Activated CD4-positive, alpha-beta T cell treated with anti-CD3 and anti-CD28 coated beads, Interleukin-2, Interleukin-6, amounts not matched to agents 100 ng/mL and 50 ng/mL, durations not matched to agents 16 hours and 8 hours (primary cell): Measurements from ENCODE around the gene BFSP2.

ENCODE experiments used
- DNase-seq: peaks from one replicate; pipeline ENCODE4 v3.0.0-alpha.2; 2020

BFSP2 gene

DNA sequence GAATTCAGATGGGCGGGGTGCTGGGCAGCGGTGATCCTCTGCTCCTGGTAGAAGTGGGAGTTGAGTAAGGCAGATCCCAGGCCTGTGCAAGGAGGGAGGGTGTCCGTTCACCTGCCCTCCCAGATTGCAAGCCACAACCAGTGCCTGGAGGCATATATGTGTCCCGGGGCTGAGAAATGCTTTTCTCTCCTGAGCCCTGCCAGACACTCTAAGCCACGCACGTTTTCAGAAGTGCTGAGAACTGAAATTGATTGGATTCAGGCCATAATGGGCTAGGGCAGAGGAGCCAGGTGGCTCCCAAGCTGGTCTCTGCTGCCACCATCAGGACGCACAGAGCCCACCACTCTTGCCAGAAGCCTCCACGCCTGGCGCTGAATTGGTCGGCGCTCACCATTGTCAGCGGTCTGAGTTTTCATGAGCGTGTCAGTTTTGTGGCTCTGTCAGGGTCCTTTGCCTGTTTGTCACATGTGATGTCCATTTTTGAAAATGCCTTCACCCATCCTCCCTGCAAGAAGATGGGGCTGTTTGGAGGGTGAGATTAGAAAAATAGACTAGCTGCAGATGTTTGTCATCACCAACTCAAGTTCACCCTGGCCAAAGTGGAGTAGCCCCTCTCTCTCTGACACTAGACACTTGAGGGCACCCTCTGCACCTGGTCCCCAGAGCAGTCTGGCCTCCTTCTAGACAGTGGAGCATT lies 15.4 kb upstream of the BFSP2 start:
- DNase-seq: peak; percentile 54

DNA sequence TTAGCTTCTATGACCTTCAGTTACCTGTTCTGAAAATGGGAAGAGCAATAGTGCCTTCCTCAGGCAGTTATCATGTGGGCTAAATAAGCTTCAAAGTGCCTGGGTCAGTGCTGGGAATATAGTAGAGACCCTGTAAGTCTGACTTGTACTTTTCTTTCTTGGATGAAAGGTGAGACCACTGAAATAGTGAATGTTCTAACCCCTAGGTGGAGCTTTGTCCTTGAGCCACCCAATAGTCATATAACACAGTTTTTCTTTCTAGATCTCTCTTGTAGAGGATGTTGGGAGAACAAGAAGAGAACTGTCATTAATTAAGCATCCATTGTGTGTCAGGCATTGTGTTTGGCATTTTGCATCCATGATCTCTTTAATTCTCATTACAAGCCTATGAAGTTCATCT lies 13.0 kb upstream of the BFSP2 start:
- no peak for DNase-seq

DNA sequence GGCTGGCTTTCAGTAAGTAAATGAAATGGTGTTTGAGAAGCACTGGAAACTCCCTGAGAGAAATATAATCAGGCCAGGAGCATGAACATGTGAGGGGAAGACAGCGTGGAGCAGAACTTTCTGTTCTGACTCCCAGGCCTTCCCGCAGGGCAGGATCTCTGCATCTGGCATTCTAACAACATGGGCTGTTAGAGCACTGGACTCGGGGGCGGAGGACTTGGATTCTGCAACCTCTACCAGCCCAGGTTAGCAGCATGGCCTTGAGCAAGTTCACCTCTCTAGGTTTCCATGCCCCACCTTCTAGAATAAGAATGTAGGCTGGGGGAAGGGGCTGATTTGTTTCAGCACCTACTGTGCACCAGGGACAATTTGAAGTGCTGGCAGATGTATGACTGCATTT lies 12.5 kb upstream of the BFSP2 start:
- DNase-seq: no peak

DNA sequence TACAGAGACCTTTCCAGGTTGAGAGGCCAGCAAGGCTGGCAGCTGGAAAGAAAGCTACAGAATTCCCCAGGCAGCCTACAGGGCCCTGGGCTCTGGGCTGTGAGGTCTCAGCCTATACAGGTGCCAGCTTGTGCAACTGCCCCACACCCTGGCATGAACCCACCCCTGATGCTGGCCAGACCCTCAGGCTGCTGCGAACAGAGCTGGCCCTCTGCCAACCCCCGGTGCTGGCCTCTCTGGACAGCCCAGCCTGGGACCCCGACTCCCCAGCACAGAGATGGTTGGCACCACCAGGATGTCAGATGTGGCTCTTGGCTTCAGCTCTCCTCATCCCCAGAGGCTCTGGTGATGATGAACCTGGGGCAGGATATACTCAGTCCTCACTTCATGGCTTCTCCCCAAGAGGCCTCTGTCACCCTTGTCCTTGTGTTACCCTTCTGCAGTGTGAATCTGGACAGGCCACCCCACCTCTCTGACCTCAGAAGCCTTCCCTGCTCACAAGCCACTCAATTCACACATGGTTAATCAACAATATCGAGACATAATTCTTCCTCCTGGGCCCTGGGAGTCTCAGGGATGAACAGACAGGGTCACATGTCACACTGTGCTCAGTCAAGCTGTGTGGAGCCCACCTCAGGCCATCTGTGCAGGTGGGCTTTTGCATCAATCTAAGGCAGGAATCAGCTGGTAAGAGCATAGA lies 11.0 kb upstream of the BFSP2 start:
- no peak for DNase-seq

DNA sequence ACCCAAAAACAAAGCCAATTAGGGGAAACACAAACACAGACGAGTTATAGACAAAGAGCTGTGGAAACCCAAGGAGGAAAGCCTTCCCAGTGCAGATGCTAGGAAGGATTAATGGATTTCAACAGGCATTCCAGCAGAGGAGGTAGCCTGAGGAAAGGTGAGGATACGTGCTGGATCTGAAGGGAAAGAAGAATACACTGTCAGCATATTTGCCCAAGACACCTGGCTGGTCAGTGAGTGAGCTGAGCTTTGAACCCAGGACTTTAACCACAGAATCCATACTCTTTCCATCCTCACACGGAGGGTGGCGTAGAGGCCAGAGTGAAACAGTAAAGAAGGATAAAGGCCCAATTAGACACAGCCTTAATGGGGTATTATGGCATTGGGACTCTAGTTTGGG lies 9.1 kb upstream of the BFSP2 start:
- DNase-seq: no peak

DNA sequence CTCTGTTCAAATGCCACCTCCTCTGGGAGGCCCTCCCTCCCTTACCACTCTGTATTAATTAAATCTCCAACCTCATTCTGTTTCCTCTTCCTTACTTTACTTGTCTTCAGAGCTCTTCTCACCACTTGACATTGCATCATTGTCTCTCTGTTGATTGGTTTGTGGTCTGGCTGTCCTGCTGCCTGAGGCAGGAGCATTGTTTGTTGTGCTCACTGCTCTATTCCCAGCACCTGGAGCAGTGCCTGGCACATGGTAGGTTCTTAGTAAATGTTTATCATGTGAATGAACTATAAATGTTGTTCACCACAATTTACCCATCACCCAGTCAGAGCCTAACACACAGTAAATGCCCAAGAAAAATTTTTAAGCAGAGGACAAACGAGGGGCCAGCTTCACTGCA lies 6.7 kb upstream of the BFSP2 start:
- DNase-seq: no peak

DNA sequence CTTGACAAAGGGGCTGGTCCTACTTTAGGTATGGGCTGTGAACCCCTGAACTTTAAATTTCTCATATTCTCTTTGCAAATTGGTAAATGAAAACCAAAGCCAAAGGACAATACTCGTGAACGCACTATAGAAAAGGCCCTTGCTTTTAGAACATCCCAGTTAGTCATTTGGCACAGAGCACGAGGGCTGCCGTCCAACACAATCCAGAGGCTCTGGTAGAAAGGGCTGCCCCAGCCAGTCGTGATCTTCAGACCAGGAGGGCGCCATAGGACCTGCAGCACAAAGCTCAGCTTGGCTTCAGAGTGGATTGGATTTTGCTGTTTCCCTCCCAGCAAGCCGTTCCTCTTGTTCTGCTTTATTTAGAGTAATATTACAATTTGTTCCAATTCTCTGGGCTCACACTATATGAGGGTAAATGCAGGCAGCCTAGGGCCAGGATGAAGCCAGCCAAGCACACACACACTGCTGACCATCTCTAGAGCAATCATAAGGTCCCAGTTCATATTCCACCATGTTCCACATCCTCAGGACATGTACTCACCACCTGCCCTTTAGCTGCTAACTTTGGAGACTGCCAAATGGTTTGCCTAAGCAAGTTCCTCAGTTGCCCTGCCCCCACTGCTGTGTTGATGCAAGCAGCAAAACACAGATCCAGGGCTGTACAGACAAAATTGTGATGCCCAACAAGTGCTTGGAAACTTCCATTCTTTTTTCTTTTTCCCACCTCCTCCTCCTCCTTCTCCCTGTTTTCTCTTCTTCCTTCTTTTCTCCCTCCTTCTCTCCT lies 6.0 kb upstream of the BFSP2 start:
- no peak for DNase-seq

DNA sequence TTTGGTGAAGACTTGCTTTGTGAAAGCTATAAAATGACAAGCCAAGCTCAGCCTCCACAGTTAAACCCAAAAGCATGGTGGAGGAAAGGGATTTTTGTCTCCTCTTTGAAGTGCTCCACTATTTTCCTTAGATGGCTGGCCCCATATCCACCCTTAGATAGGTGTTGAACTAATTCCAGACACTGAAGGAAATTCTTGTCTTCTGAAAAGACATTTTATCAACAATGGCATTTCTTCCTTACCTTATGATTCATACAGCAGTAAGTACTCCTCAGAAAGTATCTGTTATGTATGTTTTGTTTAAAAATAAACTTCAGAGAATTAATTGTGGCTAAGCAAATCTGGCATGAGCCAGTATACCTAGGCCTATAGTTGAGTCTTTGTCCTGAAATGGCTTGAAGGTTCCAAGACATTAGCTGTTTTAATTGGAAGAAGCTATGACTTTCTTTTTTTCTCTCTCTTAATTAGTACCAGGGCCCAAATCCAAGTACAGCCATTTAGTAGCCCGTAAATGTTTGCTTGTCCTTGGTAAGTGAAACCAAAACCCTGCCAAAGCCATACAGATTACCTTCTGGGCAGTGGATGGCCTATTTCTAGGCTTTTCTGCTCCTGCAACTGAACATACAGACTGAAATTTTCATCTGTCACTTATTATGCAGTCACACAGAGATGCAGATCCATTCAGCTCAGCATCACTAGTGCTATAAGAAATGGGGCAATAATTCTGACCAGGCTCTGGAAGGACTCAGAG lies 5.1 kb upstream of the BFSP2 start:
- no peak for DNase-seq

DNA sequence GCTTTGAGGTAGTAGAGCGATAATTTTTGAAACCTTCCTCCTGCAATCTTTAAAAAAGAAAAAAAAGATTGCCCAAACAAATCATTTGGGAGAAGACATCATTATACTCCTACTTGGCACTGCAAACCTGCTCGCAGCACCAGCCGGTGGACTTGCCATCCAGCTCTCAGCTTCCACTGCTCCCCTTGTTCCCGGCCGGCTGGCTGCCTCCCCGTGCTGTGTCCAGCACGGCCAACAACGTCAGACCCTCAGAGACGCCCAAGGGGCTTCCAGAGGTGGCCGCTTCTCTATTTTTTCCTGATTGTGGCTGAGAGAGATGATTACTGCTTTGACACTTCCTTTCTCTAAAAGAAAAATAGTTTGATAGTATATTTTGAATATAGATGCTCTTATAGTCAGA lies 3.0 kb upstream of the BFSP2 start:
- no peak for DNase-seq

DNA sequence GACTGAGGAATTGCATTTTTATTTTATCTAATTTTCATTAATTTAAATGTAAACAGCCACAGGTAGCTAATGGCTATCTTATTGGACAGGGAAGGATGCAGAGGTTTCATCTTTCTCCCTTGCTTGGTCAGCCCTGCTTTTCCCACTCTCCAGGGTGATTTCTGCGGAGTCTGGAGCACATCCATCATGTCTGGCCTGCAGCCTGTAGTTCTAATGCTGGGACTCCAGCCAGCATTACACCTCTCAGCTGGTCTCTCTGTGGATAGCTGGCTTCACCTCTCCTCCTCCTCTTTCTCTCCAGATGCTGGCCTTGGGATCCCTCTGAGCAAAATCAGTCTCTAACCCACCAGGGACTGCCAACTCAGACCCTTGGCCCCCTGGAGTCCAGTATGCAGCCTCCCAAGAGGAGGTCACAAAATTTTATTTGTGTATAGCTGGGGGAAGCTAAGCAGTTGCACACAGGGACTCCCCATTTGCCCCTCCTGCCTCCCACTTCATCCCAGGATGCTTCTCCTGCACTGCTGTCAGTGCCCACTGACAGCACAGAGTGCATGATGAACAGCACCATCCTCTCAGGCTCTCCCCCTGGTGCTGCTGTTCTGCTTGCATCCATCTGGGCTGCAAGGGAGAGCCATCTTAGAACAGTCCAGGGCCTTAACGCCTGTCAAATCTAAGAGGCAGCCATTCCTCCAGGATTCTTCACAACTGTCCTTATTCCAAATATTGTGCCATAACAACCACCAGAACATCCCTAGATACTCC lies 1.7 kb downstream of the BFSP2 start:
- DNase-seq: no peak

DNA sequence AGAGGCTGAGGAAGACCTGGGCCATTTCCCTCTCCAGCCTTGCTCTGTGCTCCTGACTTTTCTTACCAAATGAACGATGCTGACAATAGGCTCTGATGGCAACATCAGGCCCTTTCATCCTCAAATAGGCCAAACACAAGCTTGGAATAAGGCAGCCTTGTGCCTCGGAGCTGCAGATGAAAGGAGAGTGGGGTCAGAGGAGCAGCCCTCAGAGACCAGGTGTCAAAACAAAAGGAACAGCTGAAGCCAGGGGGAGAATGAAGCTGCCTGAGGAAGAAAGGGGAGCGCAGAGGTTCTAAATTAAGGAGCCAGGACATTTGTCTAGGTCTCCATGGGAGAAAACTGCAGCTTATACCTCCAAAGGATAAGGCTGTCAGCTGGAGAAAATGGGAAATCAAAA lies 5.1 kb downstream of the BFSP2 start:
- DNase-seq: no peak

DNA sequence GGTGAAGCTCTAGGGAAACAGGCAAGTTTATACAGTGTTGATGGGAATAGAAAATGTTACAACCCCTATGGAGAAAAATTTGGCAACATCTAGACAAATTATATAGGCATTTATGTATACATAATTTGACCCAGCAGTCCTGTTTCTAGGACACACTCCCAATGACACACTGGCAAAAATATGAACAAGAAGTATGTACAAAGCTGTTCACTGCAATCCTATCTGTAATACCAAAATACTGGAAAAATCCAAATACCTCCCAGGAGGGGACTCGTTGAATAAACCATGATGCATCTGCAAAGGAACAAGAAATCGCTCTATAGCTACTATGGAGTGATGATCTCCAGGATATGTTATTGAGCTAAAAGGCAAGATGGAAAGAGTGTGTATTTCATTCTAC lies 8.5 kb downstream of the BFSP2 start:
- DNase-seq: no peak

DNA sequence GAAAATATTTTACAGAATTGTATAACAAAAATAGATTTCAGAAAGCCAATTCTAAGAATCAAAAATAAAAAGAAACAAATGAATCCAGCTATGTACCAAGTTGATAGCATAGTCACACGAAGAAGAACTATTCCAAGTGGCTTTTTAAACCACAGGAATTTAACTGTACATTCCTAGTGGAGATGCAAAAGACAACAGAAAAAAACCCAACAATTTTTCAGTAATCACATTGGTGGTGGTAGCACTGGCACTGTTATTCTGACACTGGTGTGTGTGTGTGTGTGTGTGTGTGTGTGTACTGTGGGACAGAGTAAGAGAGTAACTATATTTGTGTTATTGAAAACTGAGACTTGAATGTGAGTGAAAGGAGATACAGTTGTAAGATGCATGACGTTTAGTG lies 9.1 kb downstream of the BFSP2 start:
- no peak for DNase-seq

DNA sequence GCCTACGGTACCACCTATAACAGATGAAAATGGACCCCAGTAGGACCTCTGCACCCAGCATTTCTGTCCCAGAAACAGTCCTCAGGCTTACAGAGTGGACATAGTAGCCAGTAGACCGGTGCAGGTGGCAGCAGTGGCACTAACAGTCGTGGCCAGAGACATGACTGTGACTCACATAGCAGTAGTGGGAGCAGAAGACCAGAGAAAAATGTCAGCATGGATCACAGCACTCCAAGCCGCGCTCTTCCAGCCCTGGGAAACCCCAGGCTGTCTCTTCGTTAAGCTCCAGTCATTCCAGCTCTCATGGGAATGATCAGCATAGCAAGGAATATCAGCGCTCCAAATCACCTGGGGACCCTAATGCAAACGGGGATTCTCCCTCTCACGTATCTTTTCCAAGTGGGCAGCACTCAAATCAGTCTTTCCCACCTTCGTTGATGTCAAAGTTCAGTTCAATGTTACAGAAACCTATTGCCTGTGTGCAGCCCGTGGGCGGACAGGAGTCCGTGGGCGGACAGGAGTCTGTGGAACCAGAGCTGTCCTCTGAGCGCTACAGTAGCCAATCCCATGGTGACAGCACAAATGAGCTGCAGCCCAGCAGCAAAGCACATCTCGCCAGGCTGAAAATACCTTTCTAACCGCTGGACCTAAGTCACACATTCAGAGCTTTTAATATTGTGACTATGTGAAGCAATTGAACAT lies 10.5 kb downstream of the BFSP2 start:
- DNase-seq: no peak

DNA sequence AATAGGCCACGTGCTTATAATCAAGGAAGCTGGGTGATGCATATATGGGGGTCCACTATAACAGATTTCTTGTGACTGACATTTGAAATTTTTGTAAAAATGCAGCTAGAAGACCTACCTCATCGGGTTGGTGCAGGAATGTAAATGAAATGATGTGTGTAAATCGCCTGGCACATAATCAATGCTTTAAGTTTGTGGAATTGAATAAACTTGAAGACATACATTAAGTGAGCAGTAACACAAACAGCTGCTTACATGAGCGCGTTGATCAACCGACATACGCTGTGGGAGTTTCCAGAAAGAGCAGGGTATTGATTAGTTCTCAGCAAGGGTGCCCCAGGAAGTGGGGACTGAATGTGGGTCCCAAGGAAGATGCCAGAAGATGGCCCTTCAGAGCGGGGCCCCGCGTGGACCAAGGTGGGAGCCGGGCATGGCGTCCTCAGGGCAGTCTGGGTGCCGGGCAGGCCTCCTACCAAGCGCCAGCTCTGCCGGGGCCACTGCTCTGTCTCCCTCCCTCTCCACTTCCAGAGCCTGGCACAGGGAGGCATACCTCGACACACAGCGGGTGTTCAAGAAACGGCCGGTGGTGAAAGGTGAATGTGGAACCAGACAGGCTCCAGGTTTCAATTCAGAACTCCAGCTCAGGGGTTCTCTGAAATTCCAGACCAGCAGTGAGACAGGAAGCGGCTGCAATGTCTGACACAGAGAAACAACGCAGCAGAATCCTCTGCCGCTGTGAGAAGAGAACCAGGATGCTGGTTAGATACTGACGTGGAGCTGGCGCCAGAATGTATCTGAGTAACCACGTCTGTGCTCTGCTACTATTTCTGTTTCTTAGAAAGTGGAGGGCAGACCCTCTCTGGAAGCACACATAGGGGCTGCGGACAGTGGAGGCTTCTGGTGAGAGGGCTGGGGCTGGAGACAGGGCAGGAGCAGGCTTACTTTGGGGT lies 12.6 kb downstream of the BFSP2 start:
- DNase-seq: no peak

DNA sequence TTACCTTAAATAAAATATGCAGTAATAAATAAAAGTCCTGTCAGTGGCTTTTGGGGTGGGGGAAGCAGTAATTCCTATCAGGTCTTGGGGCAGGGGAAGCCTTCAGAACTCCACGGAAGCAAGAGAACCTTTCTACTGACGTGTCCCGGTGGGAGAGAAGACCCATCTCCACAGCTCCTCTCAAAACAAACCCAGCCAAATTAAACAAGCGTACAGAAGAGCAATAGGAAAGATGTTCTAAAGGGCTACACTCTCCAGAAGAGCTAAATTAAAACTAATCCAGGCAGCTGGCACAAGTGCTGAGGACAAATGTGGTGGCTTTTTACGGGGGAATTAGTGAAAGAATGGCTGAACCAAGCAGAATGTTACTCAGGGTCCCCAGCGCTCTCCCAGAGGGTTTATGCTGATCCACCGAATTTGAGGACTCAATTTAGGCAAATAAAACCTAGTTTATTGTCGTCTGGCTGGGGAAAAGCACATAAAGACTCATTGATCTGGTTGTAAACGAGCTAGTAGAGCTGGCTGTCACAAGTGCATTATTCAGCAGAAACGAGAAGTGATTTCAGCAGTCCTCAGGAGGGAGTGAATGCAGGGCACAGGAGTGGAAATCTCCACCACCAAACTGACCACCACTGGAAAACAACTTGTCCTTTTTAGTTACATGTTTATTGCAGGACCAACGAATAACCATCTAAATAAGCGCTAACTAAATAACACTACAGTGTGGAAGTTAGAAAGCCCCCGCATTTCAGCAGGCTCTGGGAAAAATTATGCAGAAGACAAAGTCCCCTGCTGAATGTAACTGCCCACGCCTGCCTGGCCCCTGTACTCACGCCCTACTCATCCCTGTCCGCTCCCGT lies 13.5 kb downstream of the BFSP2 start:
- no peak for DNase-seq

DNA sequence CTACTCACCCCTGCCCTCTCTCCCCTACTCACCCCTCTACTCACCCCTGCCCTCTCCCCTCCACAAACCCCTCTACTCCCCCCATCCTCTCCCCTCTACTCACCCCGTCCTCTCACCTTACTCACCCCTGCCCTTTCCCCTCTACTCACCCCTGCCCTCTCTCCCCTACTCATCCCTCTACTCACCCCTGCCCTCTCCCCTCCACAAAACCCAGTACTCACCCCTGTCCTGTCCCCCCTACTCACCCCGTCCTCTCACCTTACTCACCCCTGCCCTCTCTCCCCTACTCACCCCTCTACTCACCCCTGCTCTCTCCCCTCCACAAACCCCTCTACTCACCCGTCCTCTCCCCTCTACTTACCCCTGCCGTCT lies 14.2 kb downstream of the BFSP2 start:
- DNase-seq: no peak

DNA sequence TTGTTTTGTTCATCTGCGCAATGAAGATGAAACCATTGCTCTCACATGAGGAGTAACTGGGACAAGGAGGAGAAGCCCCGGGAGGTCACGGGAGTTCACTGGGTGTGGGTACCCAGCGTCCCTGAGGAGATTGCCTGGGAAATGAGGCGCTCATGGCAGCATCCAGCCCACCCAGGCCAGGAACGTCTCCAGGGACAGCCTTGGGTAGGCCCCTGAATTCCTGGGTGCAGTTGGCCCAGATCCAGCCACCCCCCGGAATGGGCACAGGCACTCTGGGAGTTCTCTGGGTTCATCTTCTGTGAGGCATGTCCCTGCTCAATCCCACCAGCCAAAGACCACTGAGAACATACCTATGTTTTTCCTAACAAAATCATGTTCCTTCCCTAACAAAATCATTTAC lies 18.5 kb downstream of the BFSP2 start:
- no peak for DNase-seq

DNA sequence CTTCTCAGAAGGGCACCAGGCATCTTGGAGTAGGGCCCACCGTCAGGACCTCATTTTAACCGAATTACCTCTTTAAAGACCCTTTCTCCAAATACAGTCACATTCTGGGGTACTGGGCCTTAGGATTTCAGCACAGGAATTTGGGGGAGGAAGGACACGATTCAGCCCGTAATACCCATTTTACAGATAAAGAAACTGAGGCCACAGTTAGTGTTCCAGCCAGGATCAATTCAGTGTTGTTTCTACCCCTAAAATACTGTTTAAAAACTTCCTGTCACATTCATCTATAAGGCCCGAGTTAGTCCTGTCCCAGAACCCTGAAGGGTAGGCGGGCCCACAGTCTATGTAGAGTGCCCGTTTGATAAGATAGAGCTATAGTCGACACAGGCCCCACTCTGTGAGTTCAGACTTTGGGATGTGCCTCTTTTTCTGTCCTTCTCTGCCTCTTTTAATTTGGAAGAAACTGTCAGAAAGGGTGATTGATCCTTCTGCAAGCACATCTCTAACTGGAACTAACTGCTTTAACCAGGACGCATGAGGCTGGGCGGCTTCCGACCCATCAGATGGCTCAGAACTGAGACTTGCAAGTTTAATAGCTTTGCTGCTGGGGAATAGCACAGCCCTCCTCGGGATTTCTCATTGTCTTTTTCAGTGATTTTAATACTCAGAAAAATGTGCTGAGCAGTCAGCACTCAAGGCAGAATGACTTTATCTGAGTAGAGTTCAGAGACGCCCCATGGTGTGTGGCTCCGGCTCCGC lies 19.5 kb downstream of the BFSP2 start:
- no peak for DNase-seq
